Endothelial cell of umbilical vein (primary cell): Measurements from ENCODE around the gene PPM1L. TPM values are rescaled to one million over a fixed set of nuclear protein-coding genes. Genes with fewer than 3 reads are reported as not detected.

ENCODE experiments used
- BruUV-seq: library from RNA; stranded (reverse); fragments of 400-500 nt; replicated peaks from 2 replicates; lab custom pipeline; 2021; lab: Mats Ljungman, UMichigan
- CTCF ChIA-PET: fragments of 300-600, 350-600 bp; sonication (Branson Sonifier 250); formaldehyde crosslinking; loops from one replicate; lab custom pipeline; 2021; ENCODE audit warnings: antibody characterized with exemption, inconsistent platforms; lab: Charles Lee
- POLR2A ChIA-PET: fragments of 300-600, 350-600 bp; sonication (Branson Sonifier 250); formaldehyde crosslinking; loops from one replicate; lab custom pipeline; 2021; ENCODE audit warnings: antibody characterized with exemption, inconsistent platforms; lab: Charles Lee
- DNase-seq: peaks from one replicate; pipeline ENCODE4 v3.0.0-alpha.2; 2011; ENCODE audit warnings: low read depth, low spot score
- FAIRE-seq: peaks from 2 replicates; lab custom pipeline; 2011; peaks lifted over from hg19 to GRCh38; lab: Jason Lieb, UNC
- H2AFZ ChIP-seq: 2 replicates; pipeline ENCODE4 v1.6.0; 2012; ENCODE audit warnings: low read depth, low read length, control low read depth, inconsistent platforms
- H3K27ac ChIP-seq: 2 replicates; pipeline ENCODE4 v1.5.1; 2011; ENCODE audit warnings: low read depth, mild to moderate bottlenecking, control low read depth, low read length, moderate library complexity; ENCODE audit not compliant: insufficient read depth
- H3K27me3 ChIP-seq, 2 experiments: 2 replicates each; pipeline versions ENCODE4 v1.6.0 to v1.6.1; 2011; ENCODE audit warnings: low read length in 2 of 2, mixed read lengths in 1 of 2; ENCODE audit not compliant: control insufficient read depth in 2 of 2, insufficient read depth in 2 of 2
- H3K36me3 ChIP-seq, 2 experiments: 2 replicates in 1 of 2; 3 replicates in 1 of 2; pipeline ENCODE4 v1.5.1; 2011; ENCODE audit warnings: low read length in 2 of 2, mild to moderate bottlenecking in 1 of 2, moderate library complexity in 1 of 2; ENCODE audit not compliant: control insufficient read depth in 2 of 2, insufficient read depth in 2 of 2; ENCODE audit errors: extremely low read depth in 1 of 2
- H3K4me1 ChIP-seq: 3 replicates; pipeline ENCODE4 v1.5.1; 2011; ENCODE audit warnings: mild to moderate bottlenecking, low read length; ENCODE audit not compliant: control insufficient read depth, insufficient read depth; ENCODE audit errors: extremely low read depth
- H3K4me2 ChIP-seq: 2 replicates; pipeline ENCODE4 v1.6.1; 2011; ENCODE audit warnings: low read length, control low read depth, mixed read lengths; ENCODE audit not compliant: insufficient read depth
- H3K4me3 ChIP-seq, 3 experiments: fragments of 200-600 bp in 1 of 3; sonication (generic), shearing (Covaris generic) in 1 of 3; replicated peaks in 1 of 3; 2 replicates each; pipeline ENCODE4 v1.5.1; 2011 to 2016; ENCODE audit warnings: control low read depth in 3 of 3, low read length in 3 of 3, mild to moderate bottlenecking in 2 of 3, inconsistent platforms in 1 of 3, low read depth in 1 of 3, moderate library complexity in 1 of 3; ENCODE audit not compliant: insufficient read depth in 1 of 3
- H3K79me2 ChIP-seq: 2 replicates; pipeline ENCODE4 v1.6.0; 2012; ENCODE audit warnings: low read length, inconsistent platforms; ENCODE audit not compliant: control insufficient read depth, insufficient read depth
- H3K9ac ChIP-seq: replicated peaks from 2 replicates; pipeline ENCODE3; 2011; ENCODE audit warnings: low read length, control low read depth; ENCODE audit not compliant: insufficient read depth; ENCODE audit errors: extremely low read depth
- H3K9me1 ChIP-seq: replicated peaks from 3 replicates; pipeline ENCODE4 v1.6.0; 2011; ENCODE audit warnings: mild to moderate bottlenecking, low read length; ENCODE audit not compliant: control insufficient read depth, insufficient read depth; ENCODE audit errors: extremely low read depth
- H3K9me3 ChIP-seq: replicated peaks from 2 replicates; pipeline ENCODE4 v1.5.1; 2012; ENCODE audit warnings: low read length, inconsistent platforms; ENCODE audit not compliant: control insufficient read depth, insufficient read depth
- H4K20me1 ChIP-seq: replicated peaks from 2 replicates; pipeline ENCODE3; 2011; ENCODE audit warnings: mild to moderate bottlenecking, low read length; ENCODE audit not compliant: control insufficient read depth, insufficient read depth; ENCODE audit errors: extremely low read depth
- EZH2 ChIP-seq: IDR thresholded peaks from 2 replicates; pipeline ENCODE4 v1.6.1; 2012; ENCODE audit warnings: borderline replicate concordance, low read depth, mild to moderate bottlenecking, moderate library complexity, low read length, inconsistent platforms; ENCODE audit not compliant: severe bottlenecking
- FOS ChIP-seq: IDR thresholded peaks from 2 replicates; pipeline ENCODE4 v1.6.1; 2011; ENCODE audit warnings: mild to moderate bottlenecking, low read length, moderate library complexity, borderline replicate concordance; ENCODE audit not compliant: insufficient read depth
- GATA2 ChIP-seq: IDR thresholded peaks from 2 replicates; pipeline ENCODE4 v1.7.0; 2011; ENCODE audit warnings: low read depth, mild to moderate bottlenecking, moderate library complexity, mixed read lengths, low read length; ENCODE audit not compliant: insufficient read length, insufficient read depth
- JUN ChIP-seq: IDR thresholded peaks from 2 replicates; pipeline ENCODE4 v1.6.1; 2011; ENCODE audit warnings: borderline replicate concordance, low read depth; ENCODE audit not compliant: insufficient read length, insufficient read depth
- MAX ChIP-seq: IDR thresholded peaks from 2 replicates; pipeline ENCODE4 v1.6.1; 2011; ENCODE audit not compliant: insufficient read depth, insufficient read length
- MYC ChIP-seq: IDR thresholded peaks from one replicate; pipeline ENCODE4 v1.6.1; 2011; ENCODE audit warnings: mild to moderate bottlenecking, low read depth, low read length
- POLR2A ChIP-seq: IDR thresholded peaks from 2 replicates; pipeline ENCODE4 v1.6.1; 2012; ENCODE audit warnings: low read depth, mild to moderate bottlenecking, control low read depth, low read length
- POLR2AphosphoS5 ChIP-seq: IDR thresholded peaks from 2 replicates; pipeline ENCODE4 v1.6.1; 2012; ENCODE audit warnings: low read depth, mild to moderate bottlenecking, control low read depth, low read length, moderate library complexity; ENCODE audit not compliant: insufficient read depth
- dilution Hi-C: fragments of 300-500 bp; cut with MboI; formaldehyde crosslinking; loops from one replicate; pipeline ENCODE4 v1.15.0; 2019; ENCODE audit warnings: low sequenced_read_pairs; ENCODE audit not compliant: extremely low pct_ligation_motif_present
- intact Hi-C: fragments of 100-400 bp; cut with micrococcal nuclease; formaldehyde crosslinking; loops from one replicate; pipeline ENCODE4 v1.10.0; 2022
- polyA plus RNA-seq, 4 experiments: library from polyadenylated mRNA; depleted of rRNA in 3 of 4; stranded (reverse) in 3 of 4; unstranded in 1 of 4; fragments of >200 nt; gene quantifications; 2 replicates each; pipeline versions ENCODE4 v1.2.1 to v1.2.3, GENCODE V29; 2011 to 2012; ENCODE audit warnings: missing spikeins in 1 of 4
- total RNA-seq: library from RNA; stranded (reverse); gene quantifications from 2 replicates; pipeline ENCODE4 v1.2.3, GENCODE V29; 2021
- TF ChIP-seq, protein P1 (sequence below), 2 donors: IDR thresholded peaks; 1 replicate in 1 of 2; 2 replicates in 1 of 2; pipeline ENCODE4 v1.5.1; 2011; ENCODE audit warnings: low read length in 2 of 2, mild to moderate bottlenecking in 2 of 2, moderate library complexity in 2 of 2, control low read depth in 1 of 2, inconsistent platforms in 1 of 2, low read depth in 1 of 2; ENCODE audit not compliant: insufficient read depth in 1 of 2; ENCODE audit errors: extremely low read depth in 1 of 2

PPM1L gene
- total and polyA plus RNA-seq, 2 donors (not counting 3 experiments of a cell fraction or from before 2014, with no cell fraction given) = 0.63 to 2.9 TPM

DNA sequence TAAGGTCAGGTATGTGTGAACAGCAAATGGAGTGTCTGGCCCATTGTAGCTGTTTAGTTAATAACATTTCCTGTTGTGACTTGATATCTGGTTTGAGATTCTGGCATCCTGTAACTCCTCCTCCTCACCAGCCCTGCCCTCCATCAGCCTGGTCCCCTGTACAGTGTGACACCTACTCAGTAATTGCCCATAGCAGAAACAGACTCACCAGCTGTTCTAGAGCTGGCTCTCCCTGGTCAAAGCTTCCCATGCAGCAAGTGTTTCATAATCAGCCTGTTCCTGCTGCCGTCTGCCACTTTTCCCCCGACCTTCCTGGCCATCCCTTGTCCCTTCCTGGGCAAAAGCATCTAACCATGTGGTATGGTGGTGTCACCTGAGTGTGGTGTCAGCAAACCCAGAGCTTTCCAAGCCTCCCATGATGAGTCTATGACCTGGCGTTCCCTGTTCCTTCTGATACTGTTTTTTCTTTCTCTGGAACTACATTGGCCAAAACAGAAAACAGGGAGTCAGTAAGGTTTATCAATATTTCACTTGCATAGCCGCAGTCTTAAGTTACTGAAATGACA, 293.7 kb downstream of the PPM1L start:
- H4K20me1 ChIP-seq = no peaks in the 10 kb centered on the region
- no peak for DNase-seq
- no peak overlapping the region for H2AFZ ChIP-seq
- H3K36me3 ChIP-seq = no peaks in the 10 kb centered on the region
- CTCF ChIA-PET = interaction anchor here (0.9 to 2.7 kb wide), 4 partner anchors 11 to 93 kb away, joined by 3 to 11 read pairs (median 4); no protein-coding TSS in a partner anchor
- no peaks in the 10 kb centered on the region for H3K79me2 ChIP-seq
- H3K27me3 ChIP-seq = no peaks in the 10 kb centered on the region
- TF ChIP-seq JUN (no peak), FOS (no peak), MYC (no peak), POLR2AphosphoS5 (no peak), GATA2 (no peak), MAX (no peak), POLR2A (no peak), EZH2 (no peak)
- TF ChIP-seq, protein P1, sequence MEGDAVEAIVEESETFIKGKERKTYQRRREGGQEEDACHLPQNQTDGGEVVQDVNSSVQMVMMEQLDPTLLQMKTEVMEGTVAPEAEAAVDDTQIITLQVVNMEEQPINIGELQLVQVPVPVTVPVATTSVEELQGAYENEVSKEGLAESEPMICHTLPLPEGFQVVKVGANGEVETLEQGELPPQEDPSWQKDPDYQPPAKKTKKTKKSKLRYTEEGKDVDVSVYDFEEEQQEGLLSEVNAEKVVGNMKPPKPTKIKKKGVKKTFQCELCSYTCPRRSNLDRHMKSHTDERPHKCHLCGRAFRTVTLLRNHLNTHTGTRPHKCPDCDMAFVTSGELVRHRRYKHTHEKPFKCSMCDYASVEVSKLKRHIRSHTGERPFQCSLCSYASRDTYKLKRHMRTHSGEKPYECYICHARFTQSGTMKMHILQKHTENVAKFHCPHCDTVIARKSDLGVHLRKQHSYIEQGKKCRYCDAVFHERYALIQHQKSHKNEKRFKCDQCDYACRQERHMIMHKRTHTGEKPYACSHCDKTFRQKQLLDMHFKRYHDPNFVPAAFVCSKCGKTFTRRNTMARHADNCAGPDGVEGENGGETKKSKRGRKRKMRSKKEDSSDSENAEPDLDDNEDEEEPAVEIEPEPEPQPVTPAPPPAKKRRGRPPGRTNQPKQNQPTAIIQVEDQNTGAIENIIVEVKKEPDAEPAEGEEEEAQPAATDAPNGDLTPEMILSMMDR (IDR thresholded peaks at IDR 0.05; ENCODE audit: extremely low read depth in 1 of 2, insufficient read depth in 1 of 2, low read depth in 1 of 2, low read length in 2 of 2) = no peak
- intact Hi-C loops (no loop called here), dilution Hi-C loops (no loop called here)
- no peaks in the 10 kb centered on the region for H3K4me1 ChIP-seq
- FAIRE-seq = no peak
- no peak overlapping the region for H3K27ac ChIP-seq
- POLR2A ChIA-PET = no interaction called here
- BruUV-seq = no TSS peak
- no peak overlapping the region for H3K9ac ChIP-seq
- H3K4me3 ChIP-seq = no peak overlapping the region
- H3K4me2 ChIP-seq = no peak overlapping the region
- H3K9me1 ChIP-seq = no peaks in the 10 kb centered on the region
- H3K9me3 ChIP-seq = no peaks in the 10 kb centered on the region
